Ascending aorta (tissue), 2 donors: ENCODE data around the gene PRKAG3. TPM values are rescaled to one million over a fixed set of nuclear protein-coding genes. Genes with fewer than 3 reads are reported as not detected.

Source experiments
- DNase-seq, 2 donors: peaks; one replicate each; pipeline ENCODE4 v3.0.0-alpha.2; 2019; ENCODE audit warnings: low spot score in 2 of 2
- H3K27ac ChIP-seq, 2 donors: fragments of 200-600 bp; sonication (generic); one replicate each; pipeline ENCODE4 v1.5.1; 2016 to 2017; ENCODE audit warnings: mild to moderate bottlenecking in 1 of 2
- H3K27me3 ChIP-seq: fragments of 200-600 bp; sonication (generic); one replicate; pipeline ENCODE4 v1.5.1; 2017
- H3K36me3 ChIP-seq, 2 donors: fragments of 200-600 bp; sonication (generic); one replicate each; pipeline ENCODE4 v1.5.1; 2016
- H3K4me1 ChIP-seq, 2 donors: fragments of 200-600 bp; sonication (generic); one replicate each; pipeline ENCODE4 v1.5.1; 2016 to 2017; ENCODE audit warnings: mild to moderate bottlenecking in 1 of 2
- H3K4me3 ChIP-seq, 2 donors: fragments of 200-600 bp; sonication (generic); one replicate each; pipeline ENCODE4 v1.5.1; 2016 to 2017; ENCODE audit warnings: mild to moderate bottlenecking in 1 of 2
- H3K9me3 ChIP-seq, 2 donors: fragments of 200-600 bp; sonication (generic); one replicate each; pipeline ENCODE4 v1.5.1; 2016
- CTCF ChIP-seq, 3 experiments: fragments of 200-600 bp in 2 of 3; fragments of 450-650 bp in 1 of 3; sonication (generic) in 2 of 3; IDR thresholded peaks; one replicate each; pipeline ENCODE4 v1.5.1; 2016 to 2019; ENCODE audit warnings: antibody characterized with exemption in 3 of 3, mild to moderate bottlenecking in 1 of 3, moderate library complexity in 1 of 3
- intact Hi-C: fragments of 100-400 bp; cut with DNase I; formaldehyde crosslinking; loops from one replicate; pipeline ENCODE4 v1.15.1; 2023
- total RNA-seq: library from RNA; depleted of rRNA; stranded (reverse); fragments of >200 nt; gene quantifications from one replicate; pipeline ENCODE4 v1.1.0, GENCODE V29; 2016

The PRKAG3 gene
- total RNA-seq, 1 donor from 2014 or later: not detected

GRCh38 chr2:218839888-218840287 is 8.3 kb upstream of the PRKAG3 start:
- Histone ChIP-seq H3K9me3 (peaks cover 0 to 4% of the 10 kb centered on the region in 2 donors), H3K27me3 (no peaks in the 10 kb centered on the region), H3K27ac (no peak overlapping the region), H3K4me3 (no peak overlapping the region), H3K4me1 (no peaks in the 10 kb centered on the region), H3K36me3 (no peaks in the 10 kb centered on the region)
- intact Hi-C loops: no loop called here
- no peak for TF ChIP-seq CTCF (IDR thresholded peaks at IDR 0.05)
- DNase-seq: no peak

- H3K9me3 ChIP-seq: peaks cover 0 to 4% of the 10 kb centered on the region in 2 donors
- peak in 1 of 2 donors; percentile 67 for DNase-seq
- no peak overlapping the region for H3K4me3 ChIP-seq
- intact Hi-C loops: no loop called here
- no peaks in the 10 kb centered on the region for H3K4me1 ChIP-seq
- TF ChIP-seq CTCF (IDR thresholded peaks at IDR 0.05): no peak
- H3K27me3 ChIP-seq: no peaks in the 10 kb centered on the region
- no peak overlapping the region for H3K27ac ChIP-seq
- no peaks in the 10 kb centered on the region for H3K36me3 ChIP-seq
Observed at GRCh38 chr2:218839430-218839829, 7.8 kb upstream of the PRKAG3 start.

- Histone ChIP-seq H3K9me3 (peaks cover 0 to 4% of the 10 kb centered on the region in 2 donors), H3K4me3 (no peak overlapping the region), H3K4me1 (peaks cover 0 to 8% of the 10 kb centered on the region in 2 donors), H3K27ac (no peak overlapping the region), H3K36me3 (no peaks in the 10 kb centered on the region), H3K27me3 (no peaks in the 10 kb centered on the region)
- intact Hi-C loops: no loop called here
- DNase-seq: no peak
- TF ChIP-seq CTCF (IDR thresholded peaks at IDR 0.05): no peak
Observed at GRCh38 chr2:218837495-218837894, 5.9 kb upstream of the PRKAG3 start.

GRCh38 chr2:218834685-218835084 is 3.1 kb upstream of the PRKAG3 start:
- no peak overlapping the region for H3K27ac ChIP-seq
- H3K27me3 ChIP-seq: no peaks in the 10 kb centered on the region
- H3K36me3 ChIP-seq: no peaks in the 10 kb centered on the region
- H3K4me1 ChIP-seq: peaks cover 8 to 29% of the 10 kb centered on the region in 2 donors
- TF ChIP-seq CTCF (IDR thresholded peaks at IDR 0.05): no peak
- intact Hi-C loops: loop anchor here (5.0 kb wide), 2 partner anchors 102 to 122 kb away; partner anchors contain the start of gene TTLL4
- DNase-seq: peak in 1 of 2 donors; percentile 24
- H3K9me3 ChIP-seq: peaks cover 0 to 4% of the 10 kb centered on the region in 2 donors
- H3K4me3 ChIP-seq: no peak overlapping the region

- Histone ChIP-seq H3K36me3 (no peaks in the 10 kb centered on the region), H3K9me3 (peaks cover 0 to 4% of the 10 kb centered on the region in 2 donors), H3K27ac (peak overlapping the region; percentile 80 to 83), H3K4me1 (peaks cover 8 to 29% of the 10 kb centered on the region in 2 donors), H3K4me3 (no peak overlapping the region), H3K27me3 (no peaks in the 10 kb centered on the region)
- intact Hi-C loops: loop anchor here (5.0 kb wide), 2 partner anchors 101 to 121 kb away; partner anchors contain the start of gene TTLL4
- no peak for TF ChIP-seq CTCF (IDR thresholded peaks at IDR 0.05)
- DNase-seq: peak in 1 of 2 donors; percentile 40
Observed at GRCh38 chr2:218833023-218833609, 1.5 kb upstream of the PRKAG3 start.
